GM10847 (cell line): ENCODE data around the gene GBP7.

ENCODE experiments used
- POLR2A ChIP-seq: IDR thresholded peaks from 2 replicates; pipeline ENCODE4 v1.6.1; 2011; ENCODE audit not compliant: insufficient read length; ENCODE audit errors: extremely low read depth

The GBP7 gene

DNA sequence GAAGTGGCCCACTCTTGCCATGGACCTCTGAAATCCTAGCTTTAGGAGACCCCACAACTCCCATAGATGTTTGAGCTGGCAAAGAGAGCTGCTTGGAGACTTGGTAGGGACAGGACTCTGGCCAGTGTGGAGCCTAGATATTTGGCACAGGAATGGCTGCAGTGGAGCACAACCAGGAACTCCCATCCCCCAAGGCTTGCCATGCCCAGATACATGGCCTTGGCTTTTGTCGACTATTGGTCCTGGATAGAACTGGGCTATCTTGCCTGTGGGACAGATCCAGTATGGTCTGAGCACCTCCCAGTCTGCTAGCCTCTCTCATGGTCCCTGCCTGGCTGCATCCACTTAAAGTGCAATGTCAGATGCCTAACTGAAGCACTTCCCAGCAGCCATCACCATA is 42.1 kb downstream of the GBP7 start:
- TF ChIP-seq POLR2A, result no peak

DNA sequence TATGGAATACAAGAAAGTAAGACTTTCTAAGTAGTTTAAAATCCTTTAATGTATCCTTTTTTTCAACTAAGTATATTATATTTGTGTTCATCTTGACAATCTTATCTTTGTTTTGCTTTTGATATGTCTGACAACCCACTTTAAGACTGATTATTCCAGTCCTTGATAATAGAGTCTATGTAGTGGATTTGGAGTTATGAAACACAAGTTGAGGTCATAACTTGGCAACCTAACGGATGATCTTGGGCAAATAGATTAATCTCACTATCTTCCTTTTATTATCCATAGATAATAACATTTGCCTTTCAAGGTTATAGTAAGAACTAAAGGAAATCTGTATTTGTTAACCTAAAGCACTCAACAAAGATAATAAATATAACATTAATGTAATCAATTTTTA is 45.1 kb downstream of the GBP7 start:
- TF ChIP-seq POLR2A, result no peak

DNA sequence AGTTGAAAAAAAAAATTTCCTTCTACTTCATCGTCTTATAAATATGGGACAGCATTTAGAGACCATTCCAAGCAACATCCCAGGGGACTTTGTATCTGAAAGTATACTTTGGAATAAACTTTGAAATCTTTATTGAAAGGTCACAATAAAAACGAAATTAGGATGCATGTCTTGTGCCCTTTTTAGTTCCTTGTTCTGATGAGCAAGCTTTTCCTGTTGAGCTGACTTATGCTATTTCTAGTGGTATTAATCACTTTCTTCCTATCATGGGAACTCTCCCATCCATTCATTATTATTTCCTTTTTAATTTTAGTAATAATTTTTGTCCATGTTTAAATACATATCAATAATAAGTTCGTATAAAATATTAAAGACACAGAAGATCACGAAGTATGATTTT is 45.9 kb downstream of the GBP7 start:
- no peak for TF ChIP-seq POLR2A

DNA sequence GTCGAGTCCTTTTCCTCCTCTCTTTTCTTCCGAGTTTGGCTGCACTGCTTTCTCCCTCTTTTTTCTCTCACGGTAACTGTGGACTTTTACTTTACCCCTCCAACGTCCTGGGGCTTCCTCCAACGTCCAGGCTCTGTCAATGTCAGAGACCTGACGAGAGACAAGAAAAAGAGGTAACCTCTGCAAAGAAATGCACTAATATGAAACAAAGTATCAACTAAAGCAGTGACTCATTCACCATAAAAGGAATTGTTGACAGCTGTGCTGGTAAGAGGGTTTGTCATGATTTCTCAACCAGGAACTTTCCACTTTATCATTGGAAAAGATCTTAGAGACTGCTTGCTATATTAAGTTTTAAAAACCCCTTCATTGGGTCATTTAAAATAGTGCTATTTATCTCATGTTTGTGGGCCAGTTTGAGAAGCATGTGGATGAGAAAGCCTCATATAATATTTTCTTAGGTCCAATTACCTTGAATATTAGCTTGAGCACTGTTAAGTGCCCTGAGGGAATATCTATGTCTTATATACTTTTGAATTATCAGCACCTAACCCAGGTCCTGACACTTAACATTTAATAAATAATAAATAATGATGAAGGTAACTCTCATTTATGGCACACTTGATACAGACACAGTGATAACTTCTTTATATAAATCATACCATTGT is 49.8 kb downstream of the GBP7 start, which contains the start of gene GBP2:
GBP2 (minus strand) TSS at position 202 of the 668 bp plus-strand sequence. CDS start 4,148 bp downstream, outside the sequence.
- TF ChIP-seq POLR2A, result no peak

DNA sequence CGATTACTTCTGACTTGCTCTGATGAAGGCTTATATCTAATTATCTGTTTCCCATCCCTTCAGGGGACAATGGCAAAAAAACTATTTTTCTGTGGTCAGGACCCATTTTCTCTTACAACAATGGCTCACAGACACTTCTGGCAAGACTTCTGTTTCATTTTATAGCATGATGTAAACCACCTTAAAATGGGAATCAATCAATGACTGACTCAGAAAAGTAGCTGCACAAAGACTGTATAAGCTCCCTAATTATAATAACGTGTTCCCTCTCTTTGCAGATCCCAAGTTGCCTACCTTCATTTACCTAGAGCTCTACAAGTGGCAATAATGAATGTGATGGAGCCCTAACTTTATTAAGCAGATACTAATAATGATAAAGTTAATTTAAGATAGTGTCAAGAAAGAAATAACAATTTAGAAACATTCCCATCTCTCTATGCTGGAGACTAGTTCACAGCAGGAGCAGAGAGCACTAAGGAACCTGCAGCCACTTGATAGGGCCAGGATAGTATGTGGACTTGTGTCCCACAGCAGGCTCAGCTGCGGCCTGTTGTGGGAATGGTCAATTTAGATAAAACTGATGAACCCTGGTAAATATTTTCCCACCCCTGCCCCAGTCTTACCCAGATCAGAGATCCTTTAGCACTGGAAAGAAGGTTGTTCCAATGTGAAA is 50.4 kb downstream of the GBP7 start:
- TF ChIP-seq POLR2A, result no peak

DNA sequence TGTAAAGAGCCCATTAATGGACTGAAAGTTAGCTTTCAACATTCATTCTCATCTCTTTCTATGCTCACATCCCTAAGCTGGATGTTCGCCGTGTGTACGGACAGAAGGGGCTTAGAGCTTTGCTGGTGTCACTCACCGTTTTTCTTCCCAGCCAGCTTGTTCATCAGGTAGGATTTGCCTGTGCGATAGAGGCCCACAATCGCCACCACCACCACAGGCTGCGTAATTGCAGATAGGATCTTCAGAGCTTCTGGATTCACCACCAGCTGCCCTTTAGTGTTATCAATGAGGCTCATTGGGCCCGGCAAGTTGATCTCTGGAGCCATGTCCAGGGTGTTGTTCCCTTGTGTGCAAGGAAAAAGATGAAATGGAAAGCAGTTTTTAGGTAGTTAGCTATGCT is 54.2 kb downstream of the GBP7 start:
- TF ChIP-seq POLR2A, result no peak

DNA sequence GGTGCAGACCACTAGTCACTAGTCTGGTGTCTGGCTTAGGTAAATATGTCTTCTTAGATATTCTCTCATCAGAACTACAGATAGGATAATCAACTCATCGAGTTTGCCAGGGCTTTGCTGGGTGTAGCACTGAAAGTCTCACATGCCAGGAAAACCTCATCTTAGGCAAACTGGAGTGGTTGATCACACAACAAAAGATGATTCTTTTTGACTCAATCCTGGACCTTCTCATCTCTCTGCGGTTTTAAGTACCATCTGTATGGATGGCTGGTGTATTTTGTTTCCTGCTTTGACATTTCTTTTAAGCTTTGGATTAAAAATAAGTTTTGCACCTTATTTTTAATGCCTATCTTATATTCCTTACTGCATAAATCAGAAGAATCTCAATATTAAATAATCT is 61.1 kb downstream of the GBP7 start:
- TF ChIP-seq POLR2A, result no peak

DNA sequence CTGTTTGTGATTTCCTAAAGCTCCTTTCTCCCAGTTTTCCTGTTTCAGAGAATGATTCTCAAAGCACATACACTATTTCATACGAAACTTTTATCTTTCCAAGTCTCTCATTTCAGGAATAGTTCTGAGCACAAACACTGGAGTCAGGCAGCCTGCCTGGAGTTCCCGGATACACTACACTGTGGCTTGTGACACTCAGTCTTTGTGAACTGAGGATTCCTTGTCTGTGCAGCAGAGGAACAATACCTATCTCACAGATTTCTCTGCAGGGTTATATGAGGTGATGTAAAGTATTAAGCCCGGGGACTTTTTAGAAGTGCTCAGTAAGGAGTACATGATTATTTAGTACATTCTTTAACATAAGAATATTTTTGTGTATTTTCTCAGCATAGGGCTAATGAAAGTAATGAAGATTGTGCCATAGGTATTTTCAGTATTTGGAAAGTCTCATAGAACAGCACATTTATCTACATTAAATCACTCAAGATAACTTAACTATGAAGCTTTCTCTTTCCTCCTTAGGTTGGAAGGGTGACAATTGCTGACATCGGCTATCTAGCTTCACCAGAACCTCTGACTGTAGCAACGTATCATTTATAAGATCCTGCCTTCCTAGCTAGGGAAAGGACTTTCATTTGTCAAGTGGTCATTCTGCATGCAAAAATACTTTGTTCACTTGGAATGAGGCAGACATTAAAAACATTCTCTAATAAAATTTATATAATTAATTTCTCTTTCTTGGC is 62.8 kb downstream of the GBP7 start:
- no peak for TF ChIP-seq POLR2A

DNA sequence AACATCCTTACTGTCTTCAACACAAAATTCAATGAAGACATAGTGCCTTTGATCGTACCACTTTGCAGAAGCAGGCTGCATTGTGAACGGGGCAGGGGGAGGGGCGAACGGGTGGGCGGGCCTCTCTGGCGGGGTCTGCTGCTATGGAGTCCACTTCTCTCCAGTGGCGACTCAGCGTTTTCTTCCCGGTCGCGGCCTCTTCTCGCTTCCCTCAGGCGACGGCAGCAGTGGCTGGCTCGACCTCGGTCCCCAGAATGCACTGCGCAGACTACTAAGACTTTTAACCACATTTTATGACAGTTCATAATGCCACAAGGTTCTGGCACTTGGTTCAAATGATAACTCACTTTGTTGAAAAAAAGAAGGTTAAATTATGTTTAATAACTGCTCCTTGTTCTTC is 71.1 kb downstream of the GBP7 start:
- TF ChIP-seq POLR2A, result no peak

DNA sequence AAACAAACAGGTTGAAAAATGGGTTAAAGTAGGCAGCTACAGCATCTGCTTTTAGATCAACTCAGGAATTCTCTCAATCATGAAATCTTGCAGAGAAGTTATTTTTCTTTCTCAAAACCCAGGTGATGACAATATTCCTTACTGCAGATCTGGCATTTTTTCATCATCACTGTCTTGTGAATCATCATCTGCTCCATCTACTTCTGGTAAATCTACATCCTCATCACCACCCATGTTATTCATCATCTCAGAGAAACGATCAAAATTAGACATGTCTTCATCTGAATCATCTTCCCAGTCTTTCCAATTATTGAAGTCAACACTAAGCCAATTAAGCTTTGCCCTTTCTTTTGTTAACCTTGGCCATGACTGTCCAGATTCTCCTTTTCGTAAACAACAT is 71.7 kb downstream of the GBP7 start:
- no peak for TF ChIP-seq POLR2A

DNA sequence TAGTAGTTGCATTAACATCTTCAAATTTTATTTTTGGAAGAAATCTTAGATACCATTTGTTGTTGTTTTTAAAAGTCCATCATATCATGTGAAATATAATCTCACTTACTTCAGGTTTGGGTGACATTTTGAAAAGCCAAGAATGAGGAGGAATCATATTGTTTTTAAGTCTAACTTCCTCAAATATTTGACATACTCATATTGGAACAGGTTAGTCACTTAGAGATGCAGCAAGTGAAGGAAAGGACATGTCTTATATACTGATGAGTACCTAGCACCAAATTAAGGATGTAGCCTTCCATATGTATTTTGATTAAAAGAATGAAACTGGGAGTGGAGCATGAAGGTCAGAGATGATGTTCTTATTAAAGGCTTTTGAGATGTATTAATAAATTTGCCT is 73.8 kb downstream of the GBP7 start:
- no peak for TF ChIP-seq POLR2A

DNA sequence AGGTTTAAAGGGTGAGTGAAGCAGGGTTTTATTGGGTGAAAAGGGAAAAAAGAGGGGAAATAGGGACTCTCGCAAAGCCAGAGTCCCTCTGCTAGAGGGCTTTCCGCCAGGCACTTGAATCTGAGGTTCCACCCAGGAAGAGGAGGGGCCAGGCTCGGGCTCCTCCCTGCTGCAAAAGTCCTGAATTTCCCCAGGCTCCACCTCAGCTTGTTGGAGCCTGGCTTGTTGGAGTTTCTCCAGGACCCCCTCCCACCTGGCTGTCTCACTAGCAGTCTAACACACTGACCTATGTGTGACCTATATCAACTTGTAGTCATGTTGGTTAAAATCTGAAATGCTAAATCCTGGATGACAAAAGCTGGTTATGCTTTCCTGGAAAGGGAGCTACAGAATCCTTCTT is 75.4 kb downstream of the GBP7 start:
- no peak for TF ChIP-seq POLR2A

DNA sequence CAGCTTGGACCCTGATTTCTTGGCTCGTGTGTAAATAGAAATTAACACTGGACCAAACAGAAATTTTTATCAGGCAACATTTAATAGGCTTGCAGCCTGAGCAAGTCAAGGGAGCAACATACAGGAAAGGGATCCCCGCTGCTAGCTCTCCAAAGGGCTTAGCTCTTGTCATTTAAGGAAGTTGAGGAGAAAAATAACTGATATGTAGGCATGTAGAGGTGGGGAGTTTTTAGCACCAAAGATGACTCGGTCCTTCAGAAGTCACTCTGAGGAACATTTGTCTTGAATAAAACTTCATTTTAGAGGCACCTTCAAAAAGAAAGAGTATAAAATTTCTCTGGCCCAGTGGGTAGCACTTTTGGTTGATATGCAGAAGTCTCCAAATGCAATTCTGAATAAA is 76.9 kb downstream of the GBP7 start:
- no peak for TF ChIP-seq POLR2A

DNA sequence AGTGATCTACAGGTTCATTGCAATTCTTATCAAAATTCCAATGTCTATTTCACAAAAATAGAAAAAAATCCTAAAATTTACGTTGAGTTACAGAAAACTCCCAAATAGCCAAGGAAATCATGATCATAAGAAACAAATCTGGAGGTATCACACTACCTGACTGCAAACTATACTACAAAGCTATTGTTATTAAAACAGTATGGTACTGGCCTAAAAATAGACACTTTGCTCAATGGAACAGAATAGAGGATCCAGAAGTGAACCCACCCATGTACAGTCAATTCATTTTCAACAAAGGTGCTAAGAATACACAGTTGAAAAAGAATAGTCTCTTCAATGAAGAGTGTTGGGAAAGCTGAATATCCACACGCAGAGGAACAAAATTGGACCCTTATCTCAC is 80.1 kb downstream of the GBP7 start:
- TF ChIP-seq POLR2A, result no peak

DNA sequence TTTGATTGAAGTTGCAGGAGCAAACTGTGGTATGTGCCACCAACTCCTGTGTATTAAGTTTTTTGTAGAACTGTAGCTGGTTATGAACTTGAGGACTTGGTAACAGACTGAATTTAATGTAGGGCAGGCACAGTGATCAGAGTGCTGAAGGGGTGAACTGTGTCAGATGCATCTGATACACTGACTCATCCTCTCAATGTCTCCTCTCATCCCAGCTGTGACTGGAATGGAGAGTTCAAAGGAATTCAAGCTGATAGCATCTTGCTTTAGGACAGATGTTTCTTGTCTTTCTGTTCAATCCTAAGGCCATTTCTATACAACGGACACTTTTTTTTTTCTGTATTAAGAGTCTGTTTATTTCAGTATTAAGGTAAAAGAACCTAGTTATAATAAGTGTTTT is 85.8 kb downstream of the GBP7 start:
- no peak for TF ChIP-seq POLR2A

DNA sequence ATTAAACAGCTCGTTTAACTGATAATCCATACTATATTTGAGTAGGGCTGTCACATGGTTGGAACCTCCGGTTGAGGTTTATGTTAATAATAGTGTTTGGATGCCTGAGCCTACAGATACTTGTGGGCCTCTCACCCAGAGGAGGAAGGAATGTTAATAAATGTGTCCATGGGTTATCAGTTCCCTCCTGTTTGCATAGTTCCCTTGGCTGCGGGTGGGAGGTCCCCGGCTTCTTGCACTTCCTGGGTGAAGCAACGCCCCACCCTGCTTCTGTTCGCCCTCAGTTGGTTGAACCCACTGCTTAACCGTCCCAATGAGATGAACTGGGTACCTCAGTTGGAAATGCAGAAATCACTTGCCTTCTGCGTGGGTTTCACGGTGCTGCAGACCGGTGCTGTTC is 87.2 kb downstream of the GBP7 start:
- TF ChIP-seq POLR2A, result no peak
